Uterus (tissue), 4 donors: ENCODE data around the gene LEUTX. TPM values are rescaled to one million over a fixed set of nuclear protein-coding genes. Genes with fewer than 3 reads are reported as not detected.

Source experiments
- DNase-seq, 2 donors: peaks; one replicate each; pipeline ENCODE4 v3.0.0-alpha.2; 2019 to 2020
- H3K27ac ChIP-seq, 2 donors: fragments of 200-600 bp; sonication (generic); 1 replicate in 1 of 2; 2 replicates in 1 of 2; pipeline ENCODE4 v1.5.1; 2016 to 2018
- H3K27me3 ChIP-seq, 2 donors: fragments of 200-600 bp; sonication (generic); one replicate each; pipeline ENCODE4 v1.5.1; 2018 to 2019; ENCODE audit warnings: control low read depth in 1 of 2
- H3K36me3 ChIP-seq, 2 donors: fragments of 200-600 bp; sonication (generic); one replicate each; pipeline ENCODE4 v1.5.1; 2019; ENCODE audit warnings: control low read depth in 1 of 2
- H3K4me1 ChIP-seq, 2 donors: fragments of 200-600 bp; sonication (generic); one replicate each; pipeline ENCODE4 v1.5.1; 2018 to 2019; ENCODE audit warnings: control low read depth in 1 of 2
- H3K4me3 ChIP-seq, 2 donors: fragments of 200-600 bp; sonication (generic); 1 replicate in 1 of 2; 2 replicates in 1 of 2; pipeline ENCODE4 v1.5.1; 2018 to 2019; ENCODE audit warnings: mild to moderate bottlenecking in 1 of 2
- H3K9me3 ChIP-seq, 2 donors: fragments of 200-600 bp; sonication (generic); one replicate each; pipeline ENCODE4 v1.5.1; 2019; ENCODE audit warnings: control low read depth in 1 of 2
- POLR2A ChIP-seq, 2 donors: fragments of 450-650 bp; IDR thresholded peaks; one replicate each; pipeline ENCODE4 v1.6.1; 2016; ENCODE audit warnings: antibody characterized with exemption in 2 of 2, mild to moderate bottlenecking in 1 of 2, moderate library complexity in 1 of 2
- intact Hi-C: fragments of 100-400 bp; cut with DNase I; formaldehyde crosslinking; loops from one replicate; pipeline ENCODE4 v1.15.1; 2023; ENCODE audit warnings: low total_unique reads
- total RNA-seq, 4 donors: library from RNA; depleted of rRNA in 3 of 4; stranded (reverse); fragments of >200 nt in 3 of 4; gene quantifications; one replicate each; pipeline versions ENCODE4 v1.1.0 to v1.2.4, GENCODE V29; 2014 to 2023
- TF ChIP-seq, protein P1 (sequence below), 4 experiments: fragments of 200-600 bp in 2 of 4; fragments of 450-650 bp in 2 of 4; sonication (generic) in 2 of 4; IDR thresholded peaks; one replicate each; pipeline ENCODE4 v1.5.1; 2016 to 2019; ENCODE audit warnings: antibody characterized with exemption in 4 of 4, mild to moderate bottlenecking in 2 of 4, moderate library complexity in 1 of 4
- donor health status: DM: yes; HTN: yes; CAD: no.

Gene LEUTX
- total RNA-seq, 4 donors from 2014 or later, result not detected

GRCh38 chr19:39745643-39746042 lies 33.0 kb upstream of the LEUTX start:
- H3K4me3 ChIP-seq, result no peak overlapping the region
- no peaks in the 10 kb centered on the region for H3K36me3 ChIP-seq
- DNase-seq, result no peak
- no peaks in the 10 kb centered on the region for H3K27me3 ChIP-seq
- intact Hi-C loops, result no loop called here
- no peaks in the 10 kb centered on the region for H3K9me3 ChIP-seq
- H3K4me1 ChIP-seq, result no peaks in the 10 kb centered on the region
- TF ChIP-seq POLR2A (IDR thresholded peaks at IDR 0.05), result no peak
- TF ChIP-seq, protein P1, sequence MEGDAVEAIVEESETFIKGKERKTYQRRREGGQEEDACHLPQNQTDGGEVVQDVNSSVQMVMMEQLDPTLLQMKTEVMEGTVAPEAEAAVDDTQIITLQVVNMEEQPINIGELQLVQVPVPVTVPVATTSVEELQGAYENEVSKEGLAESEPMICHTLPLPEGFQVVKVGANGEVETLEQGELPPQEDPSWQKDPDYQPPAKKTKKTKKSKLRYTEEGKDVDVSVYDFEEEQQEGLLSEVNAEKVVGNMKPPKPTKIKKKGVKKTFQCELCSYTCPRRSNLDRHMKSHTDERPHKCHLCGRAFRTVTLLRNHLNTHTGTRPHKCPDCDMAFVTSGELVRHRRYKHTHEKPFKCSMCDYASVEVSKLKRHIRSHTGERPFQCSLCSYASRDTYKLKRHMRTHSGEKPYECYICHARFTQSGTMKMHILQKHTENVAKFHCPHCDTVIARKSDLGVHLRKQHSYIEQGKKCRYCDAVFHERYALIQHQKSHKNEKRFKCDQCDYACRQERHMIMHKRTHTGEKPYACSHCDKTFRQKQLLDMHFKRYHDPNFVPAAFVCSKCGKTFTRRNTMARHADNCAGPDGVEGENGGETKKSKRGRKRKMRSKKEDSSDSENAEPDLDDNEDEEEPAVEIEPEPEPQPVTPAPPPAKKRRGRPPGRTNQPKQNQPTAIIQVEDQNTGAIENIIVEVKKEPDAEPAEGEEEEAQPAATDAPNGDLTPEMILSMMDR (IDR thresholded peaks at IDR 0.05), result no peak
- no peak overlapping the region for H3K27ac ChIP-seq

GRCh38 chr19:39746836-39747529 lies 31.7 kb upstream of the LEUTX start:
- no peak for DNase-seq
- intact Hi-C loops, result no loop called here
- TF ChIP-seq, protein P1 (IDR thresholded peaks at IDR 0.05), result no peak
- TF ChIP-seq POLR2A (IDR thresholded peaks at IDR 0.05), result no peak

GRCh38 chr19:39749981-39750380 lies 28.7 kb upstream of the LEUTX start:
- no peaks in the 10 kb centered on the region for H3K27me3 ChIP-seq
- H3K27ac ChIP-seq, result no peak overlapping the region
- intact Hi-C loops, result no loop called here
- H3K36me3 ChIP-seq, result no peaks in the 10 kb centered on the region
- no peak for TF ChIP-seq POLR2A (IDR thresholded peaks at IDR 0.05)
- TF ChIP-seq, protein P1 (IDR thresholded peaks at IDR 0.05), result no peak
- no peak overlapping the region for H3K4me3 ChIP-seq
- H3K9me3 ChIP-seq, result no peaks in the 10 kb centered on the region
- DNase-seq, result no peak
- no peaks in the 10 kb centered on the region for H3K4me1 ChIP-seq

More at GRCh38 chr19:39746836-39747529, 31.7 kb upstream of the LEUTX start:
- Histone ChIP-seq H3K9me3 (no peaks in the 10 kb centered on the region), H3K36me3 (no peaks in the 10 kb centered on the region), H3K4me3 (no peak overlapping the region), H3K4me1 (no peaks in the 10 kb centered on the region), H3K27ac (no peak overlapping the region), H3K27me3 (no peaks in the 10 kb centered on the region)

- H3K27me3 ChIP-seq, result no peaks in the 10 kb centered on the region
- TF ChIP-seq, protein P1 (IDR thresholded peaks at IDR 0.05), result no peak
- no peak for TF ChIP-seq POLR2A (IDR thresholded peaks at IDR 0.05)
- H3K4me1 ChIP-seq, result no peaks in the 10 kb centered on the region
- no peak overlapping the region for H3K27ac ChIP-seq
- intact Hi-C loops, result no loop called here
- H3K9me3 ChIP-seq, result no peaks in the 10 kb centered on the region
- no peak overlapping the region for H3K4me3 ChIP-seq
- DNase-seq, result no peak
- no peaks in the 10 kb centered on the region for H3K36me3 ChIP-seq
These were observed 26.3 kb upstream of the LEUTX start for GRCh38 chr19:39752390-39752789.

DNA sequence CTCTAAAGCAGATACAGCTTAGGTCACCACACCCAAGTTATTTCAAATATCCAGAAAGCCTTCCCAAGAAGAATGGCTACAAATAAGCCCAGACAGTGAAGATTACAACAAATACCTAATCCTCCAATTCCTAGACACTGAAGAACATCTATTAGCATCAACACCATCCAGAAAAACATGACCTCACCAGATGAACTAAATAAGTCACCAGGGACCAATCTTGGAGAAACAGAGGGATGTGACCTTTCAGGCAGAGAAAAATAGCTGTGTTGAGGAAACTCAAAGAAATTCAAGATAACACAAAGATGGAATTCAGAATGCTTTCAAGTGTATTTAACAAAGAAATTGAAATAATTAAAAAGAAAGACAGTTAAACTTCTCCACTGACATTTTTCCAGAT lies 25.9 kb upstream of the LEUTX start:
- Histone ChIP-seq H3K36me3 (no peaks in the 10 kb centered on the region), H3K4me3 (no peak overlapping the region), H3K27ac (no peak overlapping the region), H3K27me3 (no peaks in the 10 kb centered on the region), H3K4me1 (no peaks in the 10 kb centered on the region), H3K9me3 (no peaks in the 10 kb centered on the region)
- intact Hi-C loops, result no loop called here
- no peak for TF ChIP-seq POLR2A (IDR thresholded peaks at IDR 0.05)
- TF ChIP-seq, protein P1 (IDR thresholded peaks at IDR 0.05), result no peak
- DNase-seq, result no peak
